ENCODE results near the gene PAFAH2. TPM values are rescaled to one million over a fixed set of nuclear protein-coding genes. Genes with fewer than 3 reads are reported as not detected.

Gene PAFAH2
- total RNA-seq, 1 donor: 9.8 TPM

DNA sequence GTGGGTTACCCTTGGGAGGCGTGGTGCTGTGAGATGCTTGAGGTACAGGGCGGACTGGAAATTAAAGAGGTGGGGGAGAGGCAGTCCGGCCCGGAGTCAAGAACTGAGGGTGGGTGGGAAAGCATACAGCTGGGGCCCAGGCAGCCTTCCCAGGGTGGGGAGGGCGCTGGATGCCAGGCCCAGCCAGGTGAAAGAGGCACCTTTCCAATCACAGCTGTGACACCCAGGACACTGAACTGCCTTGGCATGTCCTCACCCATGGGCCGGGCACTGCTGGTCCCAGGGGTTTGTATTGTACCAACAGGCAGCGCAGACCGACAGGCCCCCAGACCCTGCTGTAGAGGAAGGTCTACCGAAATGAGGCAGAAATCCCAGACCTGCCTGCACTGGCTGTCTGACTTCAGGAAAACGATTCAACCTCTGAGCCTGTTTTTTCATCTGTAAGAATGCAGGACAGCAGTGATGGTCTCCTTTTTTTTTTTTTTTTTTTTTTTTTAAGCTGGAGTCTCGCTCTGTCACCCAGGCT, 39.0 kb upstream of the PAFAH2 start:
- DNase-seq (ENCODE audit: low read depth): no peak
- TF ChIP-seq, protein P1, sequence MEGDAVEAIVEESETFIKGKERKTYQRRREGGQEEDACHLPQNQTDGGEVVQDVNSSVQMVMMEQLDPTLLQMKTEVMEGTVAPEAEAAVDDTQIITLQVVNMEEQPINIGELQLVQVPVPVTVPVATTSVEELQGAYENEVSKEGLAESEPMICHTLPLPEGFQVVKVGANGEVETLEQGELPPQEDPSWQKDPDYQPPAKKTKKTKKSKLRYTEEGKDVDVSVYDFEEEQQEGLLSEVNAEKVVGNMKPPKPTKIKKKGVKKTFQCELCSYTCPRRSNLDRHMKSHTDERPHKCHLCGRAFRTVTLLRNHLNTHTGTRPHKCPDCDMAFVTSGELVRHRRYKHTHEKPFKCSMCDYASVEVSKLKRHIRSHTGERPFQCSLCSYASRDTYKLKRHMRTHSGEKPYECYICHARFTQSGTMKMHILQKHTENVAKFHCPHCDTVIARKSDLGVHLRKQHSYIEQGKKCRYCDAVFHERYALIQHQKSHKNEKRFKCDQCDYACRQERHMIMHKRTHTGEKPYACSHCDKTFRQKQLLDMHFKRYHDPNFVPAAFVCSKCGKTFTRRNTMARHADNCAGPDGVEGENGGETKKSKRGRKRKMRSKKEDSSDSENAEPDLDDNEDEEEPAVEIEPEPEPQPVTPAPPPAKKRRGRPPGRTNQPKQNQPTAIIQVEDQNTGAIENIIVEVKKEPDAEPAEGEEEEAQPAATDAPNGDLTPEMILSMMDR (IDR thresholded peaks at IDR 0.05; ENCODE audit: insufficient read depth, low read length): no peak

DNA sequence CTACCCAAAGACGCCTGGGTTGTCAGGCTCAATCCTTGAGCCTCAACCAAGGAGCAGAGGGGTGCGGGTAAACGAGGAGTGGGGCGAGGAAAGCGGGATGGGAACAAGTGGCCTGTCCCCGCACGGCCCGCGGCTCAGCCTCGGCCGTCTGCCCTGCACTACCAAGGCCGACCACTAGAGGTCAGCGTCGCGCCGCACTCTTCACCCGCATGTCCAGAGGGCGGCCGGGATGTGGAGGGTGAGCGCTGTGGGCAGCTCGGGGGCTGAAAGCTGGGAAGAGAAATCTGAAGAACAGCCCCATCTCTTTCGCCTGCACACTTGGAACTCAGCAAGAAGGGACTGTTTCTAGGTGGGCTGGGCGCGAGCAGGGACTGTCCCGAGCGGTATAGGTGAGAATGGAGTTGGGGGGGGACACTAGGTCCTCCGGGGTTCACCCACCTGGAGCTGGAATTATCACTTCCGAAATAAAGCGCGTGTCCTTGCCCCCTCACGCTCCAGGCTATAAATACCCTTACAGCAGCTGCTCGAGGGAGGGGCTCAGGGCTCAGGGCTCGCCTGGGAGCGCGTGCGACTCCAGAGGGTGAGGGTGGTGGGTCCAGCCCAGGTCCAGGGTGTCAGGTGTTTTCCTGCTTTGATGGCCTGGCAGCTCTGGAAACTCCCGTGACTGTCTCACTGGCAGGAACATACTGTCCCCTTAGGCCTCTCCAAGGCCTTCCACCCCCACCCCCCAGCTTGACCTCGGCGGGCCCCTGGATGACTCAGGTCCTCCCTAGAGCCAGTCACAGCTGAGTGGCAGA, 38.3 kb upstream of the PAFAH2 start:
- peak; percentile 62 for DNase-seq (ENCODE audit: low read depth)
- TF ChIP-seq, protein P1 (IDR thresholded peaks at IDR 0.05; ENCODE audit: insufficient read depth, low read length): peak; percentile 97
- peak overlapping the region; percentile 86 for H3K4me3 ChIP-seq (ENCODE audit: low read depth, low read length)

More for the DNA sequence above, 39.0 kb upstream of the PAFAH2 start:
- no peak overlapping the region for H3K4me3 ChIP-seq (ENCODE audit: low read depth, low read length)

DNA sequence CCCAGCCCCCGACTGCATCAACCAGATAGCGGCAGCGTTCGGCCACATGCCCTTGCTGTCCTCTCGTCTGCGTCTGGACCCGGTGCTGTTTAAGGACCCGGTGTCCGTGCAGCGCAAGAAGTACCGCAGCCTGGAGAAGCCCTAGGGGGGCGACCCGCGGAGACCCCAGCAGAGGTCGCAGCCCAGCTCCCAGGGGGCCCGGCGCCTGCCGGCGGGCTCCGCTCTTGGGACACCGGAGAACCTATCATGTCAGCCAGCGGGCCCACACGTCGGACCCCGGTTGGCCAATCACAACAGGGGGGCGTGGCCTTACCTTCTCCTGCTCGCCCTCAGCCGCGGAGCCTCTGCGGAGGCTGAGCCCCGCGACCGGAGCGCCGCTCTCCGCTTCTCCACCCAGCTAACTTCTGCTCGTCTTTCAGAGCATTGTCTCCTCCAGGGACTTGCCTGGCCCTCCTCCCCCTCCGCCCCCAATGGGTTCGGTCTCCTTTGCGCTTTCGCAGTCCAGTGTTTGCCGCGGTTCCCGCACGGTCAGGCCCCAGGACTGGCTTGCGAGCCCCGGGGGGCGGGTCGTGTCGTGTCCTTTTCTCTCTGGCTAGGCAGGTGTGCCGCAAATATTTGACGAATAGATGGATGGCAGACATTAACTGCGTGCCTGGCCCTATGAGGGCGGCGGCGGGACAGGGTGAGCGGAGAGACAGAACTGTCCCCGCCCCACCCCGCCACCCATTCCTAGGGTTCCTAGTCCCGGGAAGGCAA, 37.5 kb upstream of the PAFAH2 start:
- DNase-seq (ENCODE audit: low read depth): peak; percentile 85
- peak overlapping the region; percentile 86 for H3K4me3 ChIP-seq (ENCODE audit: low read depth, low read length)
- TF ChIP-seq, protein P1 (IDR thresholded peaks at IDR 0.05; ENCODE audit: insufficient read depth, low read length): no peak

DNA sequence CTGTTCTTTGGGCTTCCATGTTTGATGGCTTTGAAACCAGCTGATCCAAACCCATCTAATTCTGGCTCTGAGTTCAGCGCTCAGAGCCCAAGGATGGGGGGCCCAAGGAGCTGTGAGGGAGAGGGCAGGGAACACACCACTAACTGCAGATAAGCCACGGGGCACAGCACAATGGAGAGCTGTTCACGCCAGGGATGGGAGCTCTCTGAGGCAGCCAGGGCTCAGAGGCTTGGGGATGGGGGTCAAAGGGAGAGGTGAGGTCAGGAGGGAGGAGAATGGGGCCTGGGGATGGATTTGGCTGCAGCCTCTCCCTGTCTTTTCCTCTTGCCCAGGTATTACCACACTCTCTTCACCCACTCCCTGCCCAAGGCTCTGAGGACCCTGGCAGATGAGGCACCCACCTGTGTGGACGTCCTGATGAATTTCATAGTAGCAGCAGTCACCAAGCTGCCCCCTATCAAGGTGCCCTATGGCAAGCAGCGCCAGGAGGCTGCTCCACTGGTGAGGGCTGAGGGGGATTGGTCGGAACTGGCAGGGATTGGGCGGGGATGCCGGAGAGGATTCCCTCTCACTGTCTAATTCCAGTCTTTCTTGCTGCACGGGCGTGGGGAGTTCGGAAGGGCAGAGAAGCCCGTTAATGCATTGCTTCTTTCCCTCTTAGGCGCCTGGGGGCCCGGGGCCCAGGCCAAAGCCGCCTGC, 36.8 kb upstream of the PAFAH2 start:
- H3K4me3 ChIP-seq (ENCODE audit: low read depth, low read length): peak overlapping the region; percentile 86
- TF ChIP-seq, protein P1 (IDR thresholded peaks at IDR 0.05; ENCODE audit: insufficient read depth, low read length): no peak
- no peak for DNase-seq (ENCODE audit: low read depth)

DNA sequence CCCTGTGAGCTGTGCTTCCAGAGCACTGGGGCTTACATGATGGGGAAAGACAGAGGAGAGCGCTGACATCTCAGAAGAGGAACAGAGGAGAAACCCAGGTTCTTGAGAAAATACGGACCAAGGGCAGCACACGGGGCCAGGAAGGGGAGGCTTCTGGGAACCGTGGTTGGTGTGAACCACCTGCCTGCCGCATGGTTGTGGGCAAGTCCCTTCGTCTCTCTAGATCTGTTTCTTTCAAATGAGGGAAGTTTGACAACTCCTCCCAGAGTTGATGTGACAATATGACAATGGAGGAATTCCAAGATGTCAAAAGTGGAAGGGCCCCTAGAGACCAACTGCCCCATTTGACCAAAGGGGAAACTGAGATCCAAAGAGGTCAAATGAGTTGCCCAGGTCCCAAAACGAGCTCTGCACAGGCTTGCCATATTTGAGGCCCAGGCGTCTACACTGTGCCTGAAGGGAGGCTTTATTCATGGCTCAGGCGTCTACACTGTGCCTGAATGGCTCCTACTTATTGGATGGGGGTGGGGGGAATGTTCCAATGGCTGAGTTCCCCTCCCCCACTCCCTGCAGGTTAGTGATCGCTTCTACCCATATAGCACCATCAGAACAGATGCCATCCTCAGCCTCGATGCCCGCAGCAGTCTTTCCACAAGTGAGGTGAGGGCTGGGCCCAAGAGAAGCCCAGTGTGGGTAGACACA, 34.9 kb upstream of the PAFAH2 start:
- TF ChIP-seq, protein P1 (IDR thresholded peaks at IDR 0.05; ENCODE audit: insufficient read depth, low read length): no peak
- no peak overlapping the region for H3K4me3 ChIP-seq (ENCODE audit: low read depth, low read length)
- no peak for DNase-seq (ENCODE audit: low read depth)

All from fibroblast of the aortic adventitia (primary cell).